GM15510 (cell line): ENCODE results near the gene TMPRSS3.

Experiments used
- POLR2A ChIP-seq: IDR thresholded peaks from 3 replicates; pipeline ENCODE4 v1.6.1; 2011; ENCODE audit warnings: borderline replicate concordance; ENCODE audit not compliant: insufficient read length; ENCODE audit errors: extremely low read depth

TMPRSS3 gene

DNA sequence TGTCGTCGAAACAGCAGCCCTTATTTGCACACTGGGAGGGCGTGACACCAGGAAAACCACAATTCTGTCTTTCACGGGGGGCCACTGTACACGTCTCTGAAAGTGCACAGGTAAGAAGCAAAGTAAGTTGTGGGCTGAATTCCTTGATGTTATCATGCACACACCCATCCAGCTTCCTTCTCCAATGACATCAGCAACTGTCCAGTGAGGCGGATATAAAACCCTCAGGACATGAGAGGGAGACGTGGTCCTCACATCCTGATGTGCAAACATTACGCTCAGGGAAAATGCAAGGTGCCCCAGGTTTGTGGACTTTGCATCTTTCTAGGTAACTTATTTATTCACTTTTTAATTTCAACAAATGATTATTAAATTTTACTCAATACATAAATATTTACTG, 32.5 kb downstream of the TMPRSS3 start:
- no peak for TF ChIP-seq POLR2A

GRCh38 chr21:42362700-42363099, 33.2 kb downstream of the TMPRSS3 start:
- TF ChIP-seq POLR2A, result no peak

- TF ChIP-seq POLR2A, result no peak
Measured at GRCh38 chr21:42362198-42362597, 33.7 kb downstream of the TMPRSS3 start.

GRCh38 chr21:42361286-42361685, 34.6 kb downstream of the TMPRSS3 start:
- TF ChIP-seq POLR2A, result no peak

- no peak for TF ChIP-seq POLR2A
Measured at GRCh38 chr21:42360317-42360716, 35.5 kb downstream of the TMPRSS3 start.

GRCh38 chr21:42358937-42359336, 36.9 kb downstream of the TMPRSS3 start:
- no peak for TF ChIP-seq POLR2A

DNA sequence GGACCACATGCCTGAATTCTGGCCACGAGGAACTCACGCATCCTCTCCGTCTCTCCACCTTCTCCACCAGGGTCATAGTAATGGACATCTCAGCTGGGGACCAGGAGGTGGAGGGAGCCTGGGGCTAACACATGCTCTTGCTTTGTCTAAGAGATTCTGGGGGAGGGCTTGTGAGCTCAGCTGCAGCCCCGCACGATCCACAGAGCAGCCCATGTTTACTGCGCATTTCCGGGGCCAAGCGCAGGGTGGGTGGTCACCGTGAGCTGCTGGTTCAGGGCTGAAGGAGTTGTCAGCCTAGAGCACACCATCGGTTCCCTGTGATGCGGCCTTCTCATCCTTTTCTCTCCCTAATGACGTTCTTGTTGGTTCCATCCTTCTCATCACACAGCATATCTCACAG, 37.6 kb downstream of the TMPRSS3 start:
- no peak for TF ChIP-seq POLR2A

DNA sequence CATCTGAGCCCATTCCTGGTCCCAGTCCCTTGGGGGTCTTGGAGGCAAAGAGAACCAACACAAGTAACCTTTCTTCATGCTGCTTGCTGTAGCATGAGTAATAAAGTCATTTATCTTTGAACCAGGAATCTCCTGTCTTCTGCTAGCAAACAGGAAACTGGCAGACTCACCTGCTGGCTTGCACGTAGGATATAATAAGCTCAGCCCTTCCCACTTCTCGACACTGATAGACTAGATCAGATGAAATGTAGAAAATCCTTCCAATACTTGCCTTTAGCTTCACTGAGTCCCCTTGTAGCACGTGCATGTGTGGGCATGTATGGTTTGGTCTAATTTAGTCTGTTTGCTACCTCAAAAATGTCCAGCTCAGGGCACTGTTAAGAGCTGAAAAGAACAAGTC, 38.5 kb downstream of the TMPRSS3 start:
- TF ChIP-seq POLR2A, result no peak

GRCh38 chr21:42356650-42357049, 39.2 kb downstream of the TMPRSS3 start:
- TF ChIP-seq POLR2A, result no peak

DNA sequence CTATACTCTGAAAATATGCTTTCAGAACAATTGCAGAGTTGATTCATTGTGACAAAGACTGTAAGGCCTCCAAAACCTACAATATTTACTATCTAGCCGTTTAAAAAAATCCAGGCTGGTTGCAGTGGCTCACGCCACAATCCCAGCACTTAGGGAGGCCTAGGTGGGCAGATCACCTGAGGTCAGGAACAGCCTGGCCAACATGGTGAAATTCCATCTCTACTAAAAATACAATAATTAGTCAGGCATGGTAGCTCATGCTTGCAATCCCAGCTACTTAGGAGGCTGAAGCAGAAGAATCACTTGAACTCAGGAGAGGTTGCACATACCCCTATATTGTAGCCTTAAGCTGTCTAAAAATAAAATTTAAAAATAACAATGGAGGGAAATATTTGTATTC, 39.8 kb downstream of the TMPRSS3 start:
- no peak for TF ChIP-seq POLR2A

GRCh38 chr21:42353623-42354022, 42.2 kb downstream of the TMPRSS3 start:
- TF ChIP-seq POLR2A, result no peak

DNA sequence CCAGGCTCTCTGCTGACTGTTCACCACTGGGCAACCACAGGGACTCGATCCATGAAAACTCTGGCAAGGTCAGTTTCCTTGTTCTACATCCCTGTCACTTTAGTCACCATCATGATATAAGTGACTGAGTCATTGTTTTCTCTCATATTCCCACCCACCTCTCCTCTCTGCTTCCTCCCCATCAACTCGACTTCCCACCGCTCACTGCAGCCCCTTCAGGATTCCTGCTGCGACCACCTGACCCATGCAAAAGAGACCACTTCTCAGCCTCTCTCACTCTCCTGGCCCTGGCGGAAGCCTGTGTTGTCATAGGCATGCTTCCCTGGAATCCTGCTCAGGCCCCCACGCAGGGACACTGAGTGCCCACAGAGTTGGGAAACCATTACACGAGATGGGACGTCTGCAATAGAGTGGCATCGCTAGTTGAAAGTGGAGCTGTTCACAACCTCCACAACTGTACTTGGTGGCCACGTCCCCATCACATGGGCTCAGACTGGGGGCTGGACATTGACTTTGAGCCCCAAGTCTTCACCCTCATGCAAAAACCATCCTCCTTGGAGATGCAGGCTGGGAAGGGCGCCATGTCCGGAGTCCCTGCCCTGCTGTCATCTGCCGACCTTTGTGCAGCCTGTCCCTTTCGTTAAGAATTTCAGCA, 43.3 kb downstream of the TMPRSS3 start:
- no peak for TF ChIP-seq POLR2A

- TF ChIP-seq POLR2A, result no peak
Measured at GRCh38 chr21:42351626-42352440, 44.0 kb downstream of the TMPRSS3 start.

DNA sequence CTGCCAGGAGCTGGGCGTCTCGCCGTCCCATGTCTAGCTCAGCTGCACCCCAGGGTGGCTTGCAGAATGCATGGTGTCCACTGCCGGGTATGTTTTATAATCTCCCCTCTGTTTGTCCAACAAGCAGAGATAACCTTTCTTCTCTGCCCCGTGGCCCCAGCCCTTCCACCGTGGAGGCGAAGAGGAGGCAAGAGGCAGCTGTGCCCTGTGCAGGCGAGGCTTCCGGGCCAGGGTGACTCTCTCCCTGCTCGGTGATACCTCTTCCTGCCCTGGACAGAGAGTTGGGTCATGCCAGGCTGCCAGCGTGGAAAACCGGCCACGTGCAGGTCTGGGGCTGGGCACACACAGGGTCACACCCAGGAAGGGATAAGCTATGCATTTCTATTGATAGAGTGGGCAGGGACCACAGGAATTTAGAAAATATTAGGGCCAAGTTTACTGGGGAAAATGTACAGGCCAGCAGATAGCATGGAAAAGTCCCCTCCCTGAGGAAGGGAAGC, 44.9 kb downstream of the TMPRSS3 start, which contains the start of gene TFF2:
TSS of gene TFF2 (minus strand) at position 68 of the 500 bp plus-strand sequence. CDS start at position 31, 37 bp downstream.
- TF ChIP-seq POLR2A, result no peak

GRCh38 chr21:42350318-42350910, 45.4 kb downstream of the TMPRSS3 start:
- TF ChIP-seq POLR2A, result no peak
